KMS-11 (cell line): Measurements from ENCODE around the gene ASB5.

ENCODE experiments used
- H2AFZ ChIP-seq: fragments of 200-600 bp; sonication (generic); 2 replicates; pipeline ENCODE4 v1.6.1; 2016; ENCODE audit warnings: antibody characterized with exemption, mixed run types, low read depth
- H3K27ac ChIP-seq: fragments of 200-600 bp; sonication (generic); 2 replicates; pipeline ENCODE4 v1.6.1; 2016; ENCODE audit warnings: mild to moderate bottlenecking, mixed run types
- H3K27me3 ChIP-seq: fragments of 200-600 bp; sonication (generic); 2 replicates; pipeline ENCODE4 v1.6.1; 2017; ENCODE audit warnings: mild to moderate bottlenecking, low read depth, mixed run types, moderate library complexity; ENCODE audit not compliant: insufficient read depth
- H3K36me3 ChIP-seq: fragments of 200-600 bp; sonication (generic); 2 replicates; pipeline ENCODE4 v1.6.1; 2017; ENCODE audit warnings: mild to moderate bottlenecking, mixed run types; ENCODE audit not compliant: insufficient read depth
- H3K4me1 ChIP-seq: fragments of 200-600 bp; sonication (generic); 2 replicates; pipeline ENCODE4 v1.6.1; 2016; ENCODE audit warnings: mild to moderate bottlenecking, low read depth, mixed run types; ENCODE audit not compliant: poor library complexity, severe bottlenecking
- H3K4me2 ChIP-seq: fragments of 200-600 bp; sonication (generic); 2 replicates; pipeline ENCODE4 v1.7.0; 2016; ENCODE audit warnings: mild to moderate bottlenecking, mixed run types
- H3K4me3 ChIP-seq: fragments of 200-600 bp; sonication (generic); IDR thresholded peaks from 2 replicates; pipeline ENCODE4 v1.6.1; 2017; ENCODE audit warnings: low read depth, low read length, mixed read lengths; ENCODE audit not compliant: insufficient read depth
- H3K79me2 ChIP-seq: fragments of 200-600 bp; sonication (generic); 2 replicates; pipeline ENCODE4 v1.6.1; 2016; ENCODE audit warnings: low read depth, mixed run types; ENCODE audit not compliant: insufficient read depth
- H3K9ac ChIP-seq: fragments of 200-600 bp; sonication (generic); 2 replicates; pipeline ENCODE4 v1.6.1; 2016; ENCODE audit warnings: mild to moderate bottlenecking, mixed run types
- H4K20me1 ChIP-seq: fragments of 200-600 bp; sonication (generic); 2 replicates; pipeline ENCODE4 v1.6.1; 2016; ENCODE audit warnings: mild to moderate bottlenecking, mixed run types; ENCODE audit not compliant: insufficient read depth
- CTCF ChIP-seq: fragments of 200-600 bp; sonication (generic); conservative IDR thresholded peaks from 2 replicates; pipeline ENCODE4 v1.6.1; 2017; ENCODE audit warnings: low read depth, mild to moderate bottlenecking, antibody characterized with exemption, low read length, moderate library complexity, mixed read lengths

The ASB5 gene

GRCh38 chr4:176189891-176190795, 78.9 kb downstream of the ASB5 start:
- Histone ChIP-seq H2AFZ (no peak overlapping the region), H3K27ac (no peak overlapping the region), H3K79me2 (no peaks in the 10 kb centered on the region), H3K4me3 (no peak overlapping the region), H3K36me3 (no peaks in the 10 kb centered on the region), H3K9ac (no peak overlapping the region), H4K20me1 (no peaks in the 10 kb centered on the region), H3K4me2 (no peak overlapping the region), H3K27me3 (no peaks in the 10 kb centered on the region), H3K4me1 (peaks cover 8% of the 10 kb centered on the region)
- no peak for TF ChIP-seq CTCF

GRCh38 chr4:176188654-176189053, 80.4 kb downstream of the ASB5 start:
- Histone ChIP-seq H4K20me1 (no peaks in the 10 kb centered on the region), H3K27ac (no peak overlapping the region), H3K4me2 (no peak overlapping the region), H3K9ac (no peak overlapping the region), H3K36me3 (no peaks in the 10 kb centered on the region), H3K79me2 (no peaks in the 10 kb centered on the region), H3K4me3 (no peak overlapping the region), H3K27me3 (no peaks in the 10 kb centered on the region), H2AFZ (no peak overlapping the region), H3K4me1 (no peaks in the 10 kb centered on the region)
- TF ChIP-seq CTCF: no peak

- no peak overlapping the region for H3K9ac ChIP-seq
- H4K20me1 ChIP-seq: no peaks in the 10 kb centered on the region
- H3K36me3 ChIP-seq: no peaks in the 10 kb centered on the region
- no peaks in the 10 kb centered on the region for H3K27me3 ChIP-seq
- no peak overlapping the region for H3K4me3 ChIP-seq
- no peak overlapping the region for H3K4me2 ChIP-seq
- TF ChIP-seq CTCF: no peak
- no peak overlapping the region for H2AFZ ChIP-seq
- no peak overlapping the region for H3K27ac ChIP-seq
- H3K4me1 ChIP-seq: no peaks in the 10 kb centered on the region
- no peaks in the 10 kb centered on the region for H3K79me2 ChIP-seq
These were observed 81.4 kb downstream of the ASB5 start for GRCh38 chr4:176187624-176188023.

- no peaks in the 10 kb centered on the region for H3K36me3 ChIP-seq
- no peak overlapping the region for H3K27ac ChIP-seq
- no peak overlapping the region for H3K4me2 ChIP-seq
- H3K4me1 ChIP-seq: no peaks in the 10 kb centered on the region
- no peaks in the 10 kb centered on the region for H3K27me3 ChIP-seq
- H3K9ac ChIP-seq: no peak overlapping the region
- H3K79me2 ChIP-seq: no peaks in the 10 kb centered on the region
- no peak for TF ChIP-seq CTCF
- H4K20me1 ChIP-seq: no peaks in the 10 kb centered on the region
- H3K4me3 ChIP-seq: no peak overlapping the region
- H2AFZ ChIP-seq: no peak overlapping the region
These were observed 82.2 kb downstream of the ASB5 start for GRCh38 chr4:176186671-176187395.
